HCT116 (cell line): ENCODE results near the gene COX20.

Source experiments
- ATF3 ChIP-seq: IDR thresholded peaks from 2 replicates; pipeline ENCODE4 v1.6.1; 2012
- CEBPB ChIP-seq: IDR thresholded peaks from 2 replicates; pipeline ENCODE4 v1.6.1; 2012; ENCODE audit warnings: low read depth
- CTCF ChIP-seq, 3 experiments: fragments of 200-600 bp in 1 of 3; sonication (generic) in 1 of 3; IDR thresholded peaks in 2 of 3; conservative IDR thresholded peaks in 1 of 3; 2 replicates each; pipeline ENCODE4 v1.5.1; 2012 to 2017; ENCODE audit warnings: low read depth in 2 of 3, low read length in 2 of 3, antibody characterized with exemption in 1 of 3, borderline replicate concordance in 1 of 3, control low read depth in 1 of 3, mild to moderate bottlenecking in 1 of 3, mixed read lengths in 1 of 3, mixed run types in 1 of 3, moderate library complexity in 1 of 3; ENCODE audit not compliant: insufficient read depth in 1 of 3
- EZH2 ChIP-seq: fragments of 200-600 bp; sonication (generic); IDR thresholded peaks from 2 replicates; pipeline ENCODE4 v1.6.1; 2017; ENCODE audit warnings: antibody characterized with exemption, mixed run types
- EZH2phosphoT487 ChIP-seq: fragments of 200-600 bp; IDR thresholded peaks from 2 replicates; pipeline ENCODE4 v1.6.1; 2018; ENCODE audit warnings: antibody characterized with exemption, borderline replicate concordance
- MAX ChIP-seq: IDR thresholded peaks from 2 replicates; pipeline ENCODE4 v1.6.1; 2012
- POLR2A ChIP-seq: IDR thresholded peaks from 2 replicates; pipeline ENCODE4 v1.7.0; 2011; ENCODE audit warnings: borderline replicate concordance; ENCODE audit not compliant: insufficient read depth, insufficient read length; ENCODE audit errors: extremely low read depth
- POLR2AphosphoS5 ChIP-seq: IDR thresholded peaks from 2 replicates; pipeline ENCODE4 v1.6.1; 2011; ENCODE audit warnings: mild to moderate bottlenecking, low read depth, low read length, moderate library complexity
- REST ChIP-seq: IDR thresholded peaks from 2 replicates; pipeline ENCODE4 v1.6.1; 2012; ENCODE audit warnings: low read depth
- SP1 ChIP-seq: IDR thresholded peaks from 2 replicates; pipeline ENCODE4 v1.6.1; 2012; ENCODE audit warnings: low read depth

- TF ChIP-seq CTCF (IDR thresholded peaks at IDR 0.05 in 2 of 3, conservative IDR thresholded peaks at IDR 0.05 in 1 of 3; ENCODE audit: borderline replicate concordance in 1 of 3, insufficient read depth in 1 of 3, low read depth in 2 of 3, low read length in 2 of 3) (no peak), POLR2A (no peak), ATF3 (no peak), SP1 (no peak), EZH2 (no peak), CEBPB (no peak), MAX (no peak), EZH2phosphoT487 (no peak), REST (no peak), POLR2AphosphoS5 (no peak)
These were observed 58.4 kb downstream of the COX20 start for GRCh38 chr1:244893836-244894235.
